Aorta (tissue), 5 donors: ENCODE measurements around the gene TRIOBP. TPM values are rescaled to one million over a fixed set of nuclear protein-coding genes. Genes with fewer than 3 reads are reported as not detected.

Experiments used
- ATAC-seq: fragments of 200-7000 bp; cut with Tn5 transposase; one replicate; pipeline ENCODE4 v1.9.1; 2022; ENCODE audit warnings: moderate library complexity; ENCODE audit not compliant: low FRiP score
- DNase-seq, 2 donors: peaks; one replicate each; pipeline ENCODE4 v3.0.0-alpha.2; 2020
- H3K27ac ChIP-seq, 2 donors: one replicate each; pipeline ENCODE4 v1.5.1; 2013; ENCODE audit warnings: low read length in 2 of 2, mild to moderate bottlenecking in 2 of 2, moderate library complexity in 2 of 2, control low read depth in 1 of 2, inconsistent platforms in 1 of 2, low read depth in 1 of 2
- H3K27me3 ChIP-seq, 2 donors: one replicate each; pipeline ENCODE4 v1.6.1; 2013; ENCODE audit warnings: control low read depth in 1 of 2, low read length in 1 of 2, mild to moderate bottlenecking in 1 of 2, moderate library complexity in 1 of 2; ENCODE audit not compliant: insufficient read depth in 2 of 2, control insufficient read depth in 1 of 2
- H3K36me3 ChIP-seq, 2 donors: one replicate each; pipeline ENCODE4 v1.6.1; 2013; ENCODE audit warnings: control low read depth in 1 of 2, low read length in 1 of 2, mild to moderate bottlenecking in 1 of 2; ENCODE audit not compliant: insufficient read depth in 2 of 2, control insufficient read depth in 1 of 2
- H3K4me1 ChIP-seq, 2 donors: one replicate each; pipeline ENCODE4 v1.6.1; 2013; ENCODE audit warnings: low read length in 2 of 2, control low read depth in 1 of 2, mild to moderate bottlenecking in 1 of 2, moderate library complexity in 1 of 2; ENCODE audit not compliant: insufficient read depth in 2 of 2, control insufficient read depth in 1 of 2
- H3K4me3 ChIP-seq, 2 donors: one replicate each; pipeline ENCODE4 v1.5.1; 2013; ENCODE audit warnings: low read length in 2 of 2, control low read depth in 1 of 2, mild to moderate bottlenecking in 1 of 2
- H3K9me3 ChIP-seq: one replicate; pipeline ENCODE4 v1.6.1; 2013; ENCODE audit warnings: mild to moderate bottlenecking, low read length; ENCODE audit not compliant: control insufficient read depth
- WGBS, 2 donors: extraction: QIAGEN DNeasy Blood & Tissue Kit; methylation state at CpG; one replicate each; pipeline ENCODE4 v1.1.7; 2013; 5-methylcytosine and 5-hydroxymethylcytosine counted together
- intact Hi-C, 2 donors: fragments of 100-400 bp; cut with DNase I; formaldehyde crosslinking; loops; one replicate each; pipeline versions ENCODE4 v1.14.2 to v1.15.0; 2022
- polyA plus RNA-seq, 2 donors: library from polyadenylated mRNA; stranded (reverse); fragments of 200-250 nt; gene quantifications; one replicate each; pipeline ENCODE4 v1.2.3, GENCODE V29; 2013
- total RNA-seq, 2 donors: library from RNA; stranded (reverse); fragmentation: NEBNext Ultra II Directional; extraction: Animal tissue kit (Norgen Biotek cat#: 25700); gene quantifications; one replicate each; pipeline ENCODE4 v1.2.1, GENCODE V29; 2021
- donor health status: healthy with polysubstance abuse.
- donor health status: Bipolar disorder and iron deficiency.
- donor health status: DM: no; HTN: no; CAD: no.
- donor health status: DM: no; HTN: no; CAD: no.
- donor health status: DM: yes; HTN: yes; CAD: no.

The TRIOBP gene
- total and polyA plus RNA-seq, 4 donors: 26.9 to 113 (median 72.5) TPM

DNA sequence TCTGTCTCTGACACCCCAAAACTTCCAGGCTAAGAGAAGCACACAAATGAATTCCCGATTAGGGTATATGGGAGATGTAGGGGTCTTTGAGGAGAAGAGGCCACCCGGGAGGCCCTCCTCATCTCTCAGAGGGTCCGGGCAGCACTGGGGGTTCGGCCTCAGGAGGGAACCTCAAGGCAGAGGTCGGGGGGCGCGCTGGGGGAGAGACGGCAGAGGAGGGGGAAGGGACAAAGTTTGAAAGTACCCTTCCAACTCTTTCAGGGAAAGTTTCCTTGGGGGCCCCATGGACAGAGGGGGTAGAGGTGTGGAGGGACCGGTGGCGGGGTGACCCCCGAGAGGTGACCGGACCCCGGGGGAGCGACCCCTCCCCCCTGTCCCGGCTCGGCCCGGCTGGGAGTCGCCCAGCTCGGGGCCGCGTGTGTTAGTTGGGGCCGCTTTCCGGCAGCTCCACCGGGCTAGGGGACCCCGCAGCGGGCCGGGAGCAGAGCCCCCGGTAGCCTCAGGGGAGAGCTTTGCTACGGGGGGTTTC, 107.6 kb downstream of the TRIOBP start:
- Histone ChIP-seq H3K4me1 (peaks cover 0 to 4% of the 10 kb centered on the region in 2 donors), H3K27me3 (no peaks in the 10 kb centered on the region), H3K4me3 (peak overlapping the region; percentile 30 to 75), H3K9me3 (no peaks in the 10 kb centered on the region), H3K27ac (no peak overlapping the region), H3K36me3 (no peaks in the 10 kb centered on the region)
- 3 to 7% methylated on average over 12 to 29 of the region's 29 CpGs for WGBS, 2 donors
- intact Hi-C loops: no loop called here
- ATAC-seq (no peak), DNase-seq (no peak)

DNA sequence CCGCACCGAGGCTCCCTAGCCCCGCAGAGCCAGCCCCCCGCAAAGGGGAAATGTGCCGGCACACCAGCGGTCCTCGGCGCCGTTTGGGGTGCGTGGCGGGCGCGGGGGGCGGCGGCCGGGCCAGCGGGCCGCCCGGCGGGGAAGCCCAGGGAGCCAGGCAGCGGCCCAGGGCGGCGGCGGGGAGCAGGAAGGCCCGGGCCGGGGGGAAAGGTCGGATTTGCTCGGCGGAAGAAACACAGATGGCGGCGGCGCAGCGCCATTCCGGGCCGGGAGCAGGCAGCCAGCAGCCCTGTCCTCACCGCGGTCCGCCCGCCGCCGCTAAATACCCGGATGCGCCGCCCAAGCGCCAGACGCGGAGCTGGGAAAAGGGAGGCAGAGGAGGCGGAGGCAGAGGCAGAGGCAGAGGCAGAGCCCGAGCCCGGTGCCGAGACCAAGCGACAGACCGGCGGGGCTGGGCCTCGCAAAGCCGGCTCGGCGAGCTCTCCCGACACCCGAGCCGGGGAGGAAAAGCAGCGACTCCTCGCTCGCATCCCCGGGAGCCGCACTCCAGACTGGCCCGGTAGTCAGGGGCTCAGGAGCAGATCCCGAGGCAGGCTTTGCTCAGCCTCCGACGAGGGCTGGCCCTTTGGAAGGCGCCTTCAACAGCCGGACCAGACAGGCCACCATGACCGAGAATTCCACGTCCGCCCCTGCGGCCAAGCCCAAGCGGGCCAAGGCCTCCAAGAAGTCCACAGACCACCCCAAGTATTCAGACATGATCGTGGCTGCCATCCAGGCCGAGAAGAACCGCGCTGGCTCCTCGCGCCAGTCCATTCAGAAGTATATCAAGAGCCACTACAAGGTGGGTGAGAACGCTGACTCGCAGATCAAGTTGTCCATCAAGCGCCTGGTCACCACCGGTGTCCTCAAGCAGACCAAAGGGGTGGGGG, 108.3 kb downstream of the TRIOBP start:
- Histone ChIP-seq H3K4me1 (peaks cover 0 to 4% of the 10 kb centered on the region in 2 donors), H3K27ac (peak overlapping the region; percentile 49 to 53), H3K9me3 (no peaks in the 10 kb centered on the region), H3K4me3 (peak overlapping the region; percentile 30 to 75), H3K36me3 (no peaks in the 10 kb centered on the region), H3K27me3 (no peaks in the 10 kb centered on the region)
- WGBS, 2 donors: 1 to 3% methylated on average over 73 to 87 of the region's 87 CpGs
- intact Hi-C loops: loop anchor here in 1 of 2 donors (5.0 kb wide), 1 partner anchor 147 kb away; the partner anchor contains the start of genes C22orf23 and POLR2F
- ATAC-seq: peak; percentile 83
- DNase-seq: peak; percentile 94 to 97

DNA sequence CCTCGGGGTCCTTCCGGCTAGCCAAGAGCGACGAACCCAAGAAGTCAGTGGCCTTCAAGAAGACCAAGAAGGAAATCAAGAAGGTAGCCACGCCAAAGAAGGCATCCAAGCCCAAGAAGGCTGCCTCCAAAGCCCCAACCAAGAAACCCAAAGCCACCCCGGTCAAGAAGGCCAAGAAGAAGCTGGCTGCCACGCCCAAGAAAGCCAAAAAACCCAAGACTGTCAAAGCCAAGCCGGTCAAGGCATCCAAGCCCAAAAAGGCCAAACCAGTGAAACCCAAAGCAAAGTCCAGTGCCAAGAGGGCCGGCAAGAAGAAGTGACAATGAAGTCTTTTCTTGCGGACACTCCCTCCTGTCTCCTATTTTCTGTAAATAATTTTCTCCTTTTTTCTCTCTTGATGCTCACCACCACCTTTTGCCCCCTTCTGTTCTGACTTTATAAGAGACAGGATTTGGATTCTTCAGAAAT, 109.0 kb downstream of the TRIOBP start:
- H3K27ac ChIP-seq: peak overlapping the region in 1 of 2 donors; percentile 49
- no peaks in the 10 kb centered on the region for H3K36me3 ChIP-seq
- no peaks in the 10 kb centered on the region for H3K27me3 ChIP-seq
- no peak for DNase-seq
- intact Hi-C loops: loop anchor here in 1 of 2 donors (5.0 kb wide), 1 partner anchor 146 kb away; the partner anchor contains the start of genes C22orf23 and POLR2F
- WGBS, 2 donors: 15 to 19% methylated on average over 10 of the region's 10 CpGs
- peak overlapping the region; percentile 1 to 32 for H3K4me3 ChIP-seq
- H3K4me1 ChIP-seq: peaks cover 0 to 4% of the 10 kb centered on the region in 2 donors
- ATAC-seq: no peak
- no peaks in the 10 kb centered on the region for H3K9me3 ChIP-seq

DNA sequence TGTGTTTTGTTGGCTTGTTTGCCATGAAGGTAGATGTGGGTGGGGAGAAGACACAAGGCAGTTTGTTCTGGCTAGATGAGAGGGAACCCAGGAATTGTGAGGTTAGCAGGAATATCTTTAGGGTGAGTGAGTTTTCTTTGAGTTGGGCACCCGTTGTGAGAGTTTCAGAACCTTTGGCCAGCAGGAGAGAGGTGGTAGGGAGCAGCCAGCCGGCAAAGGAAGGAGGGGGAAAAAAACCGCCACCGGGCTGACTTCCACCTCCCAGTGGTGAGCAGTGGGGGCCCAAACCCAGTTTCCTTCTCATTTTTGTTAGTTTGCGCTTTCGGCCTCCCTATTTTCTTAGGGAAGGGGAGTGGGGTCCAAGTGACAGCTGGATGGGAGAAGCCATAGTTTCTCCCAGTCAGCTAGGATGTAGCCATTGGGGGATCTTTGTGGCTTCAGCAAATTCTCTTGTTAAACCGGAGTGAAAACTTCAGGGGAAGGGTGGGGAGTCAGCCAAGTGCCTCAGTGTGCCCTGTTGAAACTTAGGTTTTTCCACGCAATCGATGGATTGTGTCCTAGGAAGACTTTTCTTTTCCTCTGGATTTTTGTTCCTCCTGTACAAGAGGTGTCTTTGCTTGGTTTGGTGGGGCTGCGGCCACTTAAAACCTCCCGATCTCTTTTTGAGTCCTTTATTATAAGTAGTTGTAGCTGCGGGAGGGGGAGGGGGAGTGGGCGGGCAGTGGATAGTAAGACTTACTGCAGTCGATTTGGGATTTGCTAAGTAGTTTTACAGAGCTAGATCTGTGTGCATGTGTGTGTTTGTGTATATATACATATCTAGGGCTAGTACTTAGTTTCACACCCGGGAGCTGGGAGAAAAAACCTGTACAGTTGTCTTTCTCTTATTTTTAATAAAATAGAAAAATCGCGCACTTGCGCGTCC, 109.8 kb downstream of the TRIOBP start:
- DNase-seq (no peak), ATAC-seq (no peak)
- peak overlapping the region; percentile 32 to 42 for H3K4me3 ChIP-seq
- H3K27ac ChIP-seq: no peak overlapping the region
- WGBS, 2 donors: 0 to 1% methylated on average over 19 of the region's 19 CpGs
- no peaks in the 10 kb centered on the region for H3K36me3 ChIP-seq
- intact Hi-C loops: loop anchor here in 1 of 2 donors (5.0 kb wide), 1 partner anchor 146 kb away; the partner anchor contains the start of genes C22orf23 and POLR2F
- no peaks in the 10 kb centered on the region for H3K9me3 ChIP-seq
- H3K27me3 ChIP-seq: no peaks in the 10 kb centered on the region
- H3K4me1 ChIP-seq: peaks cover 0 to 4% of the 10 kb centered on the region in 2 donors

DNA sequence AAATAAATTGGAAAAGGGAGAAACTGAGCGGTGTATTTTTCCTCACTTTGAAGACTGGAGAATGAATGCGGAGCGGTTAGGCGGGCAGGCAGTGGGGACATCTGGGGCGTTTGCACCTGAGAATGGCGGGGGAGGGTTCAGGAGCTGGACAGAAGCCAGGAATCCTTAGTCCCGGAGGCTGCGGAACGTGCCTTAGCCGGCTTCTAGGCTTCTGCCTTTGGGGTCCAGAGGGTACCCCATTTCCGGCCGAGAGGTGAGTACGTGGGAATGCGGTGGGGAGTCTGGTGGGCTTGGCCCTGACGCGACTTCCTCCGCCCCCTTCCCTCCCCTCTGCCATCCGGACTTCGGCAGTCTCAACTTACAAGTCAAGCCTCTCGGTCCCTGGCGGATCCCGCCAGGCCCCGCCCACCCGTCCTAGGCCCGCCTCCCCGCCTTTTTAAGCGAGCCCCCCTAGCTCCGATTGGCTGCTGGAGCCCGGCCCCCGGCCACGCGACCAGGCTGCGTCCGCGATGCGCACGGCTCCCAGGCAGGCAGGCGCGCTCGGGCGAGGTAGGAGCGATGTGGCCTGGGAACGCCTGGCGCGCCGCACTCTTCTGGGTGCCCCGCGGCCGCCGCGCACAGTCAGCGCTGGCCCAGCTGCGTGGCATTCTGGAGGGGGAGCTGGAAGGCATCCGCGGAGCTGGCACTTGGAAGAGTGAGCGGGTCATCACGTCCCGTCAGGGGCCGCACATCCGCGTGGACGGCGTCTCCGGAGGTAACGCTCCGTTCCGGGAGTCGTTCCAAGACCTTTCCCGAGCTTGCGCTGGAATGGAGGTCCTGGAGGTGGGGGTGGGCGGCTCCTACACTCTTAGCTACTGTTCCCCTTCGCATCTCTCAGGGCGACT, 110.8 kb downstream of the TRIOBP start, which contains the start of gene GCAT:
Gene GCAT (plus strand): TSS at position 525 of the 884 bp plus-strand sequence. CDS start 34 bp downstream, at position 559.
- DNase-seq: peak; percentile 97 to 98

DNA sequence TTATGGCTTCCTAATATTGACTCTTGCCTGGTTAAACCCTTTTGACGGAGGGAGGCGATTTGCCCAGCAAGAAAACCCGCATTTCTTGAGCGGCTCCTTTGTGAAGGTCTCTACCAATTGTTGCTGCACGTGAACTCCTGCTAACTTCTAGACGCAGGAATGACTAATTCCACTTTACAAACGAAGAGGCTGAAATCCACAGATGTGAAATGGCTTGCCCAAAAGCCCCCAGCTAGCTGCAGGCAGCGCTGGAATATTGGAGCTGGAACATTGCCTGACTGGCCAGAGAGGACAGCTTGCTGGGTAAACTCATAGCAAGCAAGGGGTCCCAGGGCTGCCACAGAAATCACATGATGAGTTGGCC, 111.4 kb downstream of the TRIOBP start:
- ATAC-seq: no peak
- Histone ChIP-seq H3K9me3 (no peaks in the 10 kb centered on the region), H3K4me3 (peak overlapping the region in 1 of 2 donors; percentile 30), H3K27ac (peak overlapping the region in 1 of 2 donors; percentile 2), H3K27me3 (no peaks in the 10 kb centered on the region), H3K36me3 (no peaks in the 10 kb centered on the region), H3K4me1 (peaks cover 0 to 4% of the 10 kb centered on the region in 2 donors)
- intact Hi-C loops: loop anchor here in 1 of 2 donors (5.0 kb wide), 1 partner anchor 144 kb away; the partner anchor contains the start of genes C22orf23 and POLR2F
- DNase-seq: no peak
- WGBS, 2 donors: 1 to 3% methylated on average over 8 of the region's 8 CpGs

More for the DNA sequence above, 110.8 kb downstream of the TRIOBP start, which contains the start of gene GCAT:
- peak within 1 kb of the TSS; percentile 1 to 2 for H3K27ac ChIP-seq
- no peaks in the 10 kb centered on the region for H3K9me3 ChIP-seq
- 0 to 1% methylated on average over 61 to 73 of the region's 73 CpGs for WGBS, 2 donors
- intact Hi-C loops: loop anchor here in 1 of 2 donors (5.0 kb wide), 1 partner anchor 145 kb away; the partner anchor contains the start of genes C22orf23 and POLR2F
- ATAC-seq: peak; percentile 94
- H3K27me3 ChIP-seq: no peaks in the 10 kb centered on the region
- H3K4me1 ChIP-seq: peaks cover 0 to 4% of the 10 kb centered on the region in 2 donors
- peak within 1 kb of the TSS; percentile 32 to 42 for H3K4me3 ChIP-seq
- no peaks in the 10 kb centered on the region for H3K36me3 ChIP-seq

DNA sequence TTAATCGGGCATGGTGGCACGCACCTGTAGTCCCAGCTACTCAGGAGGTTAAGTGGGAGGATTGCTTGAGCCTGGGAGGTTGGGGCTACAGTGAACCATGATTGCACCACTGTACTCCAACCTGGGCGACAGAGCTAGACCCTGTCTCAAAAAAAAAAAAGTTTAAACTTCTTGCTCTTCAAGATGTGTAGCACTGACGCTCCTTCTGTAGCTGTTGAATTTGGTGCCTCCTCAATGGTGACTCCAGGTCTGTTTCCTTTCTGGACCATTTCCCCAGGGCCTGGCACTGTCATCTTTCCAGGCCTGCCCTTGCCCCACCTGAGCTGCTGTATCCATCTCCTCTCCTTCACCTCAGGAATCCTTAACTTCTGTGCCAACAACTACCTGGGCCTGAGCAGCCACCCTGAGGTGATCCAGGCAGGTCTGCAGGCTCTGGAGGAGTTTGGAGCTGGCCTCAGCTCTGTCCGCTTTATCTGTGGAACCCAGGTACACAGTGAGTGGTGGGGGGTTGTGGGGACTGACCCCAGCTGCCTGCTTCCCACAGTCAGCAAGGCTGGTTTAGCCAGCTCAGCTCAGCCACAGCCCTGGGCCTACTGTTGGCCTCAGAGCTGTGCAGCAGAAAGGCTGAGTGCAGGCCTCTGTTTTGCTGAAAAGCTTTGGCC, 113.0 kb downstream of the TRIOBP start:
- H3K9me3 ChIP-seq: no peaks in the 10 kb centered on the region
- DNase-seq (no peak), ATAC-seq (no peak)
- H3K4me3 ChIP-seq: no peak overlapping the region
- no peak overlapping the region for H3K27ac ChIP-seq
- no peaks in the 10 kb centered on the region for H3K36me3 ChIP-seq
- peaks cover 0 to 4% of the 10 kb centered on the region in 2 donors for H3K4me1 ChIP-seq
- no peaks in the 10 kb centered on the region for H3K27me3 ChIP-seq
- WGBS, 2 donors: 91 to 93% methylated on average over 5 of the region's 5 CpGs
- intact Hi-C loops: loop anchor here in 1 of 2 donors (5.0 to 10.0 kb wide), 2 partner anchors 125 to 142 kb away; partner anchors contain the start of genes C22orf23 and POLR2F
